HepG2 (cell line): ENCODE measurements around the gene GAGE10. TPM values are rescaled to one million over a fixed set of nuclear protein-coding genes. Genes with fewer than 3 reads are reported as not detected.
A peak's percentile ranks its signal among the peaks of the same experiment; 100 is the strongest.

ENCODE experiments used
- IKZF4 ChIP-seq: sonication (generic); formaldehyde crosslinking; IDR thresholded peaks from 2 replicates; pipeline ENCODE4 v1.5.1; 2020; ENCODE audit warnings: borderline replicate concordance, mild to moderate bottlenecking, low read depth, missing genetic modification reagents; ENCODE audit errors: not compliant biosample characterization
- PRPF4 ChIP-seq: fragments of 200-400 bp; formaldehyde crosslinking; IDR thresholded peaks from 2 replicates; pipeline ENCODE4 v1.6.1; 2016; ENCODE audit warnings: low read length, low read depth; ENCODE audit not compliant: poor library complexity, severe bottlenecking
- polyA plus RNA-seq, 8 experiments: library from polyadenylated mRNA; depleted of rRNA in 3 of 8; stranded (reverse) in 7 of 8; unstranded in 1 of 8; fragments of >200 nt; fragmentation: Illumina TruSeq in 4 of 8; extraction: Trizol in 4 of 8; gene quantifications; 2 replicates each; pipeline versions ENCODE4 v1.2.1 to v1.2.3, GENCODE V29; 2011 to 2016; ENCODE audit warnings: low read depth in 4 of 8, missing spikeins in 1 of 8, mixed read lengths in 1 of 8; ENCODE audit not compliant: insufficient read depth in 1 of 8
- total RNA-seq, 5 experiments: library from RNA; depleted of rRNA; stranded (reverse); fragments of >200 nt; fragmentation: Illumina TruSeq; extraction: Trizol; gene quantifications; 2 replicates each; pipeline ENCODE4 v1.2.3, GENCODE V29; 2016; ENCODE audit warnings: low read depth in 1 of 5
- TF ChIP-seq, protein P1 (sequence below), 2 experiments: fragments of 450-650 bp in 1 of 2; sonication (generic) in 1 of 2; formaldehyde crosslinking in 1 of 2; IDR thresholded peaks; 2 replicates each; pipeline versions ENCODE4 v1.6.1 to v1.8.0; 2016 to 2022; ENCODE audit warnings: antibody characterized with exemption in 1 of 2, mild to moderate bottlenecking in 1 of 2, missing genetic modification reagents in 1 of 2

The GAGE10 gene
- total and polyA plus RNA-seq, 2 of the 13 experiments (the other 11 are each of a cell fraction or from before 2014, with no cell fraction given), result not detected

DNA sequence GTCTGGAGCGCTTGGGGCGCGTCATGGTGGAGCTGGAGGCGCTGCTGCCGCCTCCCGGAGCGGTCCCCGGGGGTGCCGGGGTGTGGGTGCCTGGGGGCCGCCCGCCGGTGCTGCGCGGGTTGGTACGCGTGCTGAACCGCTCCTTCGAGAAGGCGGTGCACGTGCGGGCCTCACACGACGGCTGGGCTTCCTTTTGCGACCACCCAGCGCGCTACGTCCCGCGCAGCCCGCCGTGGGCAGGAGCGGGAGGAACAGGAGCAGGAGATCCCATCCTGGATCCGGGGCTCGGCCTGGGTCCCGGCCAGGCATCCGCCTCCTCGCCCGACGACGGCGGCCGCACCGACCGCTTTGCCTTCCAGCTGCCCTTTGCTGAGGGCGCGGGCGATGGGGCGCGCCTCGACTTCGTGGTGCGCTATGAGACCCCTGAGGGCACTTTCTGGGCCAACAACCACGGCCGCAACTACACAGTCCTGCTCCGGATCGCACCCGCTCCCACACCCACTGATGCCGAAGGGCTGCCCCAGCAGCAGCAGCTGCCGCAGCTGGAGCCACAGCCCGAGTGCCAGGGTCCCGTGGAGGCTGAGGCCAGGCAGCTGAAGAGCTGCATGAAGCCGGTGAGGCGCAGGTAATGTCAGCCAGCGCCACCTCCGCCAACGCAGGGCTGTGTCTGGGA lies 33.1 kb upstream of the GAGE10 start (continued):
- TF ChIP-seq, protein P1, sequence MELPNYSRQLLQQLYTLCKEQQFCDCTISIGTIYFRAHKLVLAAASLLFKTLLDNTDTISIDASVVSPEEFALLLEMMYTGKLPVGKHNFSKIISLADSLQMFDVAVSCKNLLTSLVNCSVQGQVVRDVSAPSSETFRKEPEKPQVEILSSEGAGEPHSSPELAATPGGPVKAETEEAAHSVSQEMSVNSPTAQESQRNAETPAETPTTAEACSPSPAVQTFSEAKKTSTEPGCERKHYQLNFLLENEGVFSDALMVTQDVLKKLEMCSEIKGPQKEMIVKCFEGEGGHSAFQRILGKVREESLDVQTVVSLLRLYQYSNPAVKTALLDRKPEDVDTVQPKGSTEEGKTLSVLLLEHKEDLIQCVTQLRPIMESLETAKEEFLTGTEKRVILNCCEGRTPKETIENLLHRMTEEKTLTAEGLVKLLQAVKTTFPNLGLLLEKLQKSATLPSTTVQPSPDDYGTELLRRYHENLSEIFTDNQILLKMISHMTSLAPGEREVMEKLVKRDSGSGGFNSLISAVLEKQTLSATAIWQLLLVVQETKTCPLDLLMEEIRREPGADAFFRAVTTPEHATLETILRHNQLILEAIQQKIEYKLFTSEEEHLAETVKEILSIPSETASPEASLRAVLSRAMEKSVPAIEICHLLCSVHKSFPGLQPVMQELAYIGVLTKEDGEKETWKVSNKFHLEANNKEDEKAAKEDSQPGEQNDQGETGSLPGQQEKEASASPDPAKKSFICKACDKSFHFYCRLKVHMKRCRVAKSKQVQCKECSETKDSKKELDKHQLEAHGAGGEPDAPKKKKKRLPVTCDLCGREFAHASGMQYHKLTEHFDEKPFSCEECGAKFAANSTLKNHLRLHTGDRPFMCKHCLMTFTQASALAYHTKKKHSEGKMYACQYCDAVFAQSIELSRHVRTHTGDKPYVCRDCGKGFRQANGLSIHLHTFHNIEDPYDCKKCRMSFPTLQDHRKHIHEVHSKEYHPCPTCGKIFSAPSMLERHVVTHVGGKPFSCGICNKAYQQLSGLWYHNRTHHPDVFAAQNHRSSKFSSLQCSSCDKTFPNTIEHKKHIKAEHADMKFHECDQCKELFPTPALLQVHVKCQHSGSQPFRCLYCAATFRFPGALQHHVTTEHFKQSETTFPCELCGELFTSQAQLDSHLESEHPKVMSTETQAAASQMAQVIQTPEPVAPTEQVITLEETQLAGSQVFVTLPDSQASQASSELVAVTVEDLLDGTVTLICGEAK (IDR thresholded peaks at IDR 0.05), result no peak
- TF ChIP-seq, protein P1 (CRISPR knock-in tag; IDR thresholded peaks at IDR 0.05), result no peak
- TF ChIP-seq IKZF4 (CRISPR knock-in tag) (peak; percentile 34), PRPF4 (peak; percentile 41)
